HG03039 (cell line): Measurements from ENCODE around the gene OR13F1.
"Not testable (repeated sequence)": the region's sequence is repeated elsewhere in the genome, so short reads cannot be mapped to it uniquely, and the experiment has no call there.

ENCODE experiments used
- ATAC-seq: cut with Tn5 transposase; IDR thresholded peaks from one replicate; pipeline ENCODE4 v1.9.1; 2021; ENCODE audit warnings: mild to moderate bottlenecking, moderate library complexity; ENCODE audit not compliant: unreplicated experiment

The OR13F1 gene, protein sequence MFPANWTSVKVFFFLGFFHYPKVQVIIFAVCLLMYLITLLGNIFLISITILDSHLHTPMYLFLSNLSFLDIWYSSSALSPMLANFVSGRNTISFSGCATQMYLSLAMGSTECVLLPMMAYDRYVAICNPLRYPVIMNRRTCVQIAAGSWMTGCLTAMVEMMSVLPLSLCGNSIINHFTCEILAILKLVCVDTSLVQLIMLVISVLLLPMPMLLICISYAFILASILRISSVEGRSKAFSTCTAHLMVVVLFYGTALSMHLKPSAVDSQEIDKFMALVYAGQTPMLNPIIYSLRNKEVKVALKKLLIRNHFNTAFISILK

DNA sequence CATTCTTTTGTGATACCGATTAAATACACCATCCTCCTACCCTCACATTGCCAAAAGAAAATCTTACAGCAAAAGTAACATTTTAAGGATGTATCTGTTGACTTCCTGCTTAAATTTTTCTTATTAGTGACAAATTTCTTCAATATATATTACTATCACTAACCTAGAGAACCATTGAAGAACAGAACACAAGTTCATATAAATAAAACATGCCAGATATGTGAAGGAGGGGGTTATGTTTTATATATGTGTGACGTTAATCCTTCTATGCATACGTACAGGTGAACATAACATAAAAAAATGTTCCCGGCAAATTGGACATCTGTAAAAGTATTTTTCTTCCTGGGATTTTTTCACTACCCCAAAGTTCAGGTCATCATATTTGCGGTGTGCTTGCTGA is at the start of gene OR13F1:
OR13F1 (plus strand) TSS at position 301 of the 400 bp plus-strand sequence; CDS start at position 301, 0 bp downstream.
- no peak for ATAC-seq

GRCh38 chr9:104456831-104457230 is 47.2 kb upstream of the OR13F1 start:
- no peak for ATAC-seq

- ATAC-seq: no peak
Measured at GRCh38 chr9:104463864-104464263, 40.2 kb upstream of the OR13F1 start.

DNA sequence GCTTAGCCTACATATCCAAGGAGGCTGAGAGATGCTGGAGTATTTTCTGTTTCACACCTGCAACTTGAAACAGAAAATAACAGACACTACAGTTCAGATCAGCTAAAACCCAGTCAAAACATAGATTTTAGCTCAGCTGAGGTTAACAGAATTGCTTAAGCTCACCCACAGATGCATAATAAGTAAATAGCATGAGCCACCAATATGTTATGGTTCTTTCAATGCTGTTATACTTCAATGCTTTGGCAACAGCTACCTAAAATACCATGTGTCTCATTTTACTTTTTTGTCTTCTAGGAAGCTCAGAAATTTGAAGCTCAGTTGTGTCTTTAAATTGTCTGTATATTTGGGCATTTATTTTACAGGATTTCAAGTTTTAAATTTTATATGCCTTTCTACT is 35.8 kb upstream of the OR13F1 start:
- ATAC-seq: no peak

DNA sequence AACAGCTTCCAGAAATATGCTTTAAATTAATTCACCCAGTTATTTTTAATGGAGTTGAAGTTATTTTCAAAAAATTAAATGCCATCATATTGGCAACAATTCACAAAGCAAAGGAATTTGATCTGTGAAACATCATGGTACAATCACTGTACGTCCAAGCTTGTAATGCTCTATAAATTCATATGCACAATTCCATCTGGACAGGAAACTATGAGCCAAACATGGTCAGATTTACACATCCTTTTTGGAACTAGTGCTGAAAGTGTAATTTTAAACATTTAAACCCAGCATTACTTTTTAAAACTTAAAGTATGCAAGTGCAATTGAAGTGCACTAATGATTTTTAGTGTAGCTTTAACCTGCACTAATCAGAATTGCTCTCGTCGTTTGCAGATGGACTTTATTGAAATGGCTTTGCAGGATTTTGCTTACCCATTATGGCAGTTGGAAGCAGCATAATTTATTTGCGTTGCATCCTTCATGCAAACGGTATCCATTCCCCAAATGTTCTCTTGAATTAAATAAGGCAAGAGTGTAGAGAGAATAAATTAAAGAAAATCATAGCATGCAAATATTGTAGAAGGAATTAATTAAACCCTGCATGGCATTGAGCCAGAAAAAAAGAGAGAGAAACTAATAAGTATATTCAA is 21.0 kb upstream of the OR13F1 start:
- no peak for ATAC-seq

- ATAC-seq: no peak
Measured at GRCh38 chr9:104485014-104485413, 19.0 kb upstream of the OR13F1 start.

GRCh38 chr9:104494808-104495207 is 9.3 kb upstream of the OR13F1 start:
- ATAC-seq: no peak

GRCh38 chr9:104503440-104503839 is 623 bp upstream of the OR13F1 start:
- no peak for ATAC-seq

GRCh38 chr9:104506565-104506964 is 2.5 kb downstream of the OR13F1 start:
- ATAC-seq: no peak

DNA sequence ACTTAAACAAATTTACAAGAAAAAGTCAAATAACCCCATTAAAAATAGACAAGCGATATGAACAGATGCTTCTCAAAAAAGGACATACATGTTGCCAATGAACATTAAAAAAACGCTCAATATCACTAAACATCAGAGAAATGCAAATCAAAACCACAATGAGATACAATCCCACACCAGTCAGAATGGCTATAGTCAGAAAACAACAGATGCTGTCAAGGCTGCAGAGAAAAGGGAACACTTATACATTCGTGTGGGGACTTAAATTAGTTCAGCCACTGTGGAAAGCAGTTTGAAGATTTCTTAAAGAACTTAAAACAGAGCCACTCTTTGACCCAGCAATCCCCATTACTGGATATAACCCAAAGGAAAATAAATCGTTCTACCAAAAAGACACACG is 10.8 kb downstream of the OR13F1 start:
- no peak for ATAC-seq

DNA sequence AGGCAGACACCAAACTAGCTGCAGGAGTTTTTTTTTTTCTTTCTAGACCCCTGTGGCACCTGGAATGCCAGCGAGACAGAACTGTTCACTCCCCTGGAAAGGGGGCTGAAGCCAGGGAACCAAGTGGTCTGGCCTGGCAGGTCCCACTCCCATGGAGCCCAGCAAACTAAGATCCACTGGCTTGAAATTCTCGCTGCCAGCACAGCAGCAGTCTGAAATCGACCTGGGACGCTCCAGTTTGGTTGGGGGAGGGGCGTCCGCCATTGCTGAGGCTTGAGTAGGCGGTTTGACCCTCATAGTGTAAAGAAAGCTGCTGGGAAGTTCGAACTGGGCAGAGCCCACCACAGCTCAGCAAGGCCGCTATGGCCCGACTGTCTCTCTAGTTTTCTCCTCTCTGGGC is 16.2 kb downstream of the OR13F1 start:
- not testable (repeated sequence) for ATAC-seq

- no peak for ATAC-seq
Measured at GRCh38 chr9:104527109-104527508, 23.0 kb downstream of the OR13F1 start, which contains the start of gene OR13C4. OR13C4 (minus strand) TSS chr9:104527209; CDS start chr9:104527209, 0 bp downstream.

DNA sequence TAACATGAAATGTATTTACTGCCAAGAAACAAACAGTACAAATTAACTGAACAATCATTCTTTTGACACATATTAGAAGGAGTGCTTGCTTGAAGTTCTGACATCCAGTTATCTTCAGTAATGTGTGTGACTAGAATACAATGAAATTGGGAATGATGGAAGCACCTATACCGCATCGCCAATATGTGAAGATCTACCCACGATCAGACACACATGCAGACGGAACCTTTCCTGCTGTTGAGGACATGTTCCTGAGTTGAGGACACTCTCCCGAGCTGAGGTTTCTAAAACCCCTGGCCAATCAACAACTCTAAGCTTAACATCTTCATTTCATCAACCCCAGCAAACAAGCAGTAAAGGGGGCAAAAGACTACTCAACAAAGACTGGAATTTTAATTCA is 32.7 kb downstream of the OR13F1 start, which contains the start of gene OR13C3:
OR13C3 (minus strand) TSS at position 101 of the 400 bp plus-strand sequence. CDS start 133 bp downstream, outside the sequence.
- ATAC-seq: no peak

DNA sequence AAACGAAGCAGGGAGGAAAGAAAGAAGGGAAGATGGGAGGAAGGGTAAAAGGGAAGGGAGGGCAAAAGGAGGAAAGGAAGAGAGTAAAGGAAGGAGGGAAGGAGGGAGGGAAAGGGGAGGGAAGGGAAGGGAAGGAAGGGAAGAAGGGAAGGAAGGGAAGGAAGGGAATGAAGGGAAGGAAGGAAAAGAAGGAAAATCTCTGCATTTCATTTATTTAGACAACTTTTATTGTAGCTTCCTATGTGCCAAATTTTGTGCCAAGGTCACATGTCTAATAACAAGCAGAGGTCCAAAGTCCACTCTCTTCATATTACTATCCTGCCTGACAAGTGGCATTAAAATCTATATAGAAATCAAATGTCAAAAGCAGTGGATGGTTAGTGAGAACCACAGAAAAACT is 35.2 kb downstream of the OR13F1 start:
- no peak for ATAC-seq

DNA sequence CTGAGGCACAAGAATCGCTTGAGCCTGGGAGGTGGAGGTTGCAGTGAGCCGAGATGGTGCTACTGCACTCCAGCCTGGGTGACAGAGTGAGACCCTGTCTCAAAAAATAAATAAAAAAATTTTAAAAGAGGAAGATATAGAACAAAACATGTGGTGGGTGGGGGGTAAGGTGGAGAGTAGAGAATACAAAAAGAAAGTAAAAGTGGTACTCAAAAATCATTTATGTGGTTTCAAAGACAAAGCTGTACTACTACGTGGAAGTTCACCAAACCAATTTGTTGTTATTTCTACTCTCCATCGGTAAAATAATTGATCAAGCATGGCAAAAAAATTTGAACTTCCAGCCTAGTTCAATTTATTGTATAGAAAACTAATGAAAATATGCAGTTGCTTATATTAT is 40.6 kb downstream of the OR13F1 start:
- ATAC-seq: no peak

GRCh38 chr9:104553261-104553660 is 49.2 kb downstream of the OR13F1 start:
- no peak for ATAC-seq
